HepG2 (cell line): ENCODE measurements around the gene SYDE2. TPM values are rescaled to one million over a fixed set of nuclear protein-coding genes. Genes with fewer than 3 reads are reported as not detected.

Source experiments
- ATAC-seq: fragments of 200-7000 bp; cut with Tn5 transposase; 3 replicates; pipeline ENCODE4 v1.9.1; 2020; ENCODE audit warnings: mild to moderate bottlenecking, moderate library complexity
- BruUV-seq: library from RNA; stranded (reverse); fragments of 400-500 nt; replicated peaks from 2 replicates; lab custom pipeline; 2021; lab: Mats Ljungman, UMichigan
- CTCF ChIA-PET: fragments of 300-600 bp; formaldehyde crosslinking; extraction: SDS; loops from one replicate; lab custom pipeline; 2021; ENCODE audit warnings: low total read pairs, inconsistent platforms, low intra/inter-chr PET ratio; lab: Yijun Ruan, JAX
- POLR2A ChIA-PET: fragments of 350-600 bp; sonication (Branson Sonifier 250); formaldehyde crosslinking; loops from one replicate; lab custom pipeline; 2020; ENCODE audit warnings: antibody characterized with exemption, inconsistent platforms; lab: Yijun Ruan, JAX
- DNase-seq: peaks from one replicate; pipeline ENCODE4 v3.0.0-alpha.2; 2015; ENCODE audit warnings: low spot score
- FAIRE-seq: peaks from 3 replicates; lab custom pipeline; 2011; peaks lifted over from hg19 to GRCh38; lab: Jason Lieb, UNC
- H2AFZ ChIP-seq: one replicate; pipeline ENCODE4 v1.6.1; 2011; ENCODE audit warnings: low read length, inconsistent platforms
- H3K27ac ChIP-seq: fragments of 300-600 bp; 3 replicates; pipeline ENCODE4 v1.8.0; 2011; ENCODE audit warnings: mixed run types, mild to moderate bottlenecking, mixed read lengths, low read length, inconsistent platforms; ENCODE audit not compliant: insufficient read depth; ENCODE audit errors: extremely low read length
- H3K27me3 ChIP-seq, 2 experiments: fragments of 200-600 bp in 1 of 2; 2 replicates in 1 of 2; 3 replicates in 1 of 2; pipeline versions ENCODE4 v1.6.0 to v1.8.0; 2011; ENCODE audit warnings: low read length in 2 of 2, mild to moderate bottlenecking in 2 of 2, moderate library complexity in 2 of 2, inconsistent platforms in 1 of 2; ENCODE audit not compliant: insufficient read depth in 2 of 2, control insufficient read depth in 1 of 2
- H3K36me3 ChIP-seq, 2 experiments: fragments of 200-600 bp in 1 of 2; replicated peaks in 1 of 2; 2 replicates in 1 of 2; 3 replicates in 1 of 2; pipeline versions ENCODE4 v1.5.1 to v1.8.0; 2011; ENCODE audit warnings: low read length in 2 of 2, inconsistent platforms in 1 of 2; ENCODE audit not compliant: insufficient read depth in 2 of 2, control insufficient read depth in 1 of 2
- H3K4me1 ChIP-seq: 2 replicates; pipeline ENCODE4 v1.5.1; 2012; ENCODE audit warnings: low read length, inconsistent platforms; ENCODE audit not compliant: insufficient read depth
- H3K4me2 ChIP-seq: 2 replicates; pipeline ENCODE4 v1.6.0; 2011; ENCODE audit warnings: low read depth, low read length, inconsistent platforms
- H3K4me3 ChIP-seq, 3 experiments: fragments of 200-600 bp in 1 of 3; sonication (generic), shearing (Covaris generic) in 1 of 3; replicated peaks in 1 of 3; 2 replicates each; pipeline ENCODE4 v1.5.1; 2011 to 2016; ENCODE audit warnings: low read length in 3 of 3, inconsistent platforms in 2 of 3, low read depth in 2 of 3, mild to moderate bottlenecking in 2 of 3, control low read depth in 1 of 3, mixed read lengths in 1 of 3; ENCODE audit not compliant: insufficient read depth in 1 of 3
- H3K79me2 ChIP-seq: one replicate; pipeline ENCODE4 v1.6.1; 2011; ENCODE audit warnings: low read length, inconsistent platforms; ENCODE audit not compliant: insufficient read depth
- H3K9ac ChIP-seq: 2 replicates; pipeline ENCODE4 v1.6.0; 2011; ENCODE audit warnings: mild to moderate bottlenecking, low read depth, low read length, inconsistent platforms; ENCODE audit not compliant: insufficient read depth
- H3K9me3 ChIP-seq: 2 replicates; pipeline ENCODE4 v1.5.1; 2012; ENCODE audit warnings: mild to moderate bottlenecking, low read length
- H4K20me1 ChIP-seq: 2 replicates; pipeline ENCODE4 v1.6.0; 2011; ENCODE audit warnings: inconsistent platforms, mild to moderate bottlenecking, low read length, moderate library complexity; ENCODE audit not compliant: insufficient read depth
- FOXO1 ChIP-seq: sonication (generic); formaldehyde crosslinking; IDR thresholded peaks from 2 replicates; pipeline ENCODE4 v1.4.0; 2020; ENCODE audit warnings: missing genetic modification reagents
- IKZF1 ChIP-seq: fragments of 450-650 bp; IDR thresholded peaks from 2 replicates; pipeline ENCODE4 v1.7.1; 2016
- KDM5A ChIP-seq: fragments of 200-600 bp; sonication (generic); IDR thresholded peaks from 2 replicates; pipeline ENCODE4 v1.7.0; 2018; ENCODE audit warnings: antibody characterized with exemption, mild to moderate bottlenecking, low read length, borderline replicate concordance
- NCOA1 ChIP-seq: sonication (generic); formaldehyde crosslinking; IDR thresholded peaks from 2 replicates; pipeline ENCODE4 v1.9.0; 2021; ENCODE audit warnings: missing genetic modification reagents
- RXRB ChIP-seq: IDR thresholded peaks from 2 replicates; pipeline ENCODE4 v1.6.1; 2016; ENCODE audit warnings: borderline replicate concordance, missing genetic modification reagents, missing compliant biosample characterization
- SMARCC2 ChIP-seq: fragments of 450-650 bp; IDR thresholded peaks from 2 replicates; pipeline ENCODE4 v1.6.1; 2017; ENCODE audit warnings: antibody characterized with exemption, mild to moderate bottlenecking
- SOX13 ChIP-seq, 3 experiments: fragments of 450-650 bp in 1 of 3; sonication (generic) in 1 of 3; formaldehyde crosslinking in 1 of 3; IDR thresholded peaks in 2 of 3; conservative IDR thresholded peaks in 1 of 3; 2 replicates each; pipeline versions ENCODE4 v1.5.0 to v1.6.1; 2016 to 2020; ENCODE audit warnings: antibody characterized with exemption in 1 of 3, mild to moderate bottlenecking in 1 of 3, missing compliant biosample characterization in 1 of 3, missing genetic modification reagents in 1 of 3, moderate library complexity in 1 of 3
- TCF7L2 ChIP-seq: IDR thresholded peaks from 2 replicates; pipeline ENCODE4 v1.6.1; 2011; ENCODE audit warnings: mild to moderate bottlenecking, low read depth, low read length, moderate library complexity
- YEATS2 ChIP-seq: sonication (generic); formaldehyde crosslinking; IDR thresholded peaks from 2 replicates; pipeline ENCODE4 v1.4.0; 2020; ENCODE audit warnings: missing genetic modification reagents, borderline replicate concordance
- ZBED4 ChIP-seq: sonication (generic); formaldehyde crosslinking; IDR thresholded peaks from 2 replicates; pipeline ENCODE4 v1.4.0; 2020; ENCODE audit warnings: missing genetic modification reagents, borderline replicate concordance
- ZNF484 ChIP-seq: sonication (generic); formaldehyde crosslinking; IDR thresholded peaks from 2 replicates; pipeline ENCODE4 v1.5.1; 2020; ENCODE audit warnings: mild to moderate bottlenecking, low read depth, missing genetic modification reagents, borderline replicate concordance
- ZSCAN31 ChIP-seq: sonication (generic); formaldehyde crosslinking; IDR thresholded peaks from 2 replicates; pipeline ENCODE4 v1.5.0; 2020; ENCODE audit warnings: low read depth, mild to moderate bottlenecking, missing genetic modification reagents
- WGBS: methylation state at CpG from one replicate; pipeline ENCODE4 v1.1.6; 2017; ENCODE audit warnings: low lambda C conversion rate; 5-methylcytosine and 5-hydroxymethylcytosine counted together
- in situ Hi-C: cut with HindIII; loops from 2 replicates; pipeline ENCODE4 v1.10.0; 2017; ENCODE audit warnings: low pct_unique_long_range_greater_than_20kb; ENCODE audit not compliant: extremely low pct_ligation_motif_present
- intact Hi-C: fragments of 100-400 bp; cut with micrococcal nuclease; formaldehyde crosslinking; loops from one replicate; pipeline ENCODE4 v1.10.0; 2022; ENCODE audit not compliant: unreplicated experiment
- polyA plus RNA-seq, 8 experiments: library from polyadenylated mRNA; depleted of rRNA in 3 of 8; stranded (reverse) in 7 of 8; unstranded in 1 of 8; fragments of >200 nt; fragmentation: Illumina TruSeq in 4 of 8; extraction: Trizol in 4 of 8; gene quantifications; 2 replicates each; pipeline versions ENCODE4 v1.2.1 to v1.2.3, GENCODE V29; 2011 to 2016; ENCODE audit warnings: low read depth in 4 of 8, missing spikeins in 1 of 8, mixed read lengths in 1 of 8; ENCODE audit not compliant: insufficient read depth in 1 of 8
- total RNA-seq, 5 experiments: library from RNA; depleted of rRNA; stranded (reverse); fragments of >200 nt; fragmentation: Illumina TruSeq; extraction: Trizol; gene quantifications; 2 replicates each; pipeline ENCODE4 v1.2.3, GENCODE V29; 2016; ENCODE audit warnings: low read depth in 1 of 5
- TF ChIP-seq, protein P1 (sequence below): sonication (generic); formaldehyde crosslinking; IDR thresholded peaks from 2 replicates; pipeline ENCODE4 v1.4.0; 2020; ENCODE audit warnings: mild to moderate bottlenecking, low read depth, missing genetic modification reagents
- TF ChIP-seq, protein P2 (sequence below): sonication (generic); formaldehyde crosslinking; IDR thresholded peaks from 2 replicates; pipeline ENCODE4 v1.5.0; 2020; ENCODE audit warnings: mild to moderate bottlenecking, low read depth, missing genetic modification reagents, borderline replicate concordance

The SYDE2 gene
- total and polyA plus RNA-seq, 2 of the 13 experiments (the other 11 are each of a cell fraction or from before 2014, with no cell fraction given) = 1.8 to 5.3 TPM

DNA sequence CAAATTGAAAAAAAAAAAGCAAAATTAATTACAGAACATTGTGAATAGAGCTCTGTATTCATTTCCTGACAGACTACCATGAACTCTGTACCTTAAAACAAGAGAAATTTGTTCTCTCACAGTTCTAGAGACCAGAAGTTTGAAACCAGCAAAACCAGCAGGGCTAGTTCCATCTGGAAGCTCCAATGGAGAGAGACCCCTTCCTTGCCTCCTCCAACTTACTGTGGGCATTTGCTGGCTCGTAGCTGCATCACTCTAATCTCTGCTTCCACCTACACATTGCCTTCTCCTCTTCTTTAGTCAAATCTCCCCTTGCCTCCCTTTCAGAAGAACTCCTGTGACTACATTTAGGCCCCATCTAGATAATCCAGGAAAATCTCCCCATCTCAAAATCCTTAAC, 56.5 kb downstream of the SYDE2 start:
- WGBS = 19% methylated on average over 1 of the region's 1 CpG
- no peak overlapping the region for H3K27ac ChIP-seq
- no peaks in the 10 kb centered on the region for H3K79me2 ChIP-seq
- H3K9me3 ChIP-seq = no peaks in the 10 kb centered on the region
- no peaks in the 10 kb centered on the region for H3K36me3 ChIP-seq
- H3K27me3 ChIP-seq = no peaks in the 10 kb centered on the region; a peak in 1 of 5 replicates
- FAIRE-seq (no peak), DNase-seq (no peak), ATAC-seq (peak; percentile 25; the same call in 1 of the 3 replicates)
- BruUV-seq = no TSS peak
- intact Hi-C loops = no loop called here
- ChIA-PET CTCF (no interaction called here), POLR2A (no interaction called here)
- in situ Hi-C loops = no loop called here
- no peak for TF ChIP-seq NCOA1
- no peak for TF ChIP-seq FOXO1 (CRISPR knock-in tag)
- TF ChIP-seq SMARCC2 = no peak
- TF ChIP-seq ZBED4 = no peak
- no peak for TF ChIP-seq YEATS2 (CRISPR knock-in tag)
- TF ChIP-seq, protein P1, sequence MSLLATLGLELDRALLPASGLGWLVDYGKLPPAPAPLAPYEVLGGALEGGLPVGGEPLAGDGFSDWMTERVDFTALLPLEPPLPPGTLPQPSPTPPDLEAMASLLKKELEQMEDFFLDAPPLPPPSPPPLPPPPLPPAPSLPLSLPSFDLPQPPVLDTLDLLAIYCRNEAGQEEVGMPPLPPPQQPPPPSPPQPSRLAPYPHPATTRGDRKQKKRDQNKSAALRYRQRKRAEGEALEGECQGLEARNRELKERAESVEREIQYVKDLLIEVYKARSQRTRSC (CRISPR knock-in tag) = no peak
- no peak for TF ChIP-seq IKZF1
- TF ChIP-seq ZSCAN31 (CRISPR knock-in tag) = no peak
- TF ChIP-seq RXRB (CRISPR knock-in tag) = no peak
- TF ChIP-seq, protein P2, sequence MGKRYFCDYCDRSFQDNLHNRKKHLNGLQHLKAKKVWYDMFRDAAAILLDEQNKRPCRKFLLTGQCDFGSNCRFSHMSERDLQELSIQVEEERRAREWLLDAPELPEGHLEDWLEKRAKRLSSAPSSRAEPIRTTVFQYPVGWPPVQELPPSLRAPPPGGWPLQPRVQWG (CRISPR knock-in tag) = no peak
- TF ChIP-seq TCF7L2 = no peak
- no peak for TF ChIP-seq KDM5A
- no peak for TF ChIP-seq ZNF484 (CRISPR knock-in tag)
- no peak for TF ChIP-seq SOX13 (IDR thresholded peaks at IDR 0.05)
- TF ChIP-seq SOX13 (CRISPR knock-in tag; conservative IDR thresholded peaks at IDR 0.05 in 1 of 2, IDR thresholded peaks at IDR 0.05 in 1 of 2) = no peak
- no peak overlapping the region for H3K4me3 ChIP-seq
- no peak overlapping the region for H3K9ac ChIP-seq
- no peak overlapping the region for H3K4me2 ChIP-seq
- no peaks in the 10 kb centered on the region for H4K20me1 ChIP-seq
- no peak overlapping the region for H2AFZ ChIP-seq
- peaks cover 11% of the 10 kb centered on the region for H3K4me1 ChIP-seq
